HEK293T (cell line): Measurements from ENCODE around the gene KDM8.

Experiments used
- BHLHE40 ChIP-seq: fragments of 450-650 bp; IDR thresholded peaks from 2 replicates; pipeline ENCODE4 v1.6.1; 2016; ENCODE audit warnings: mild to moderate bottlenecking, moderate library complexity, borderline replicate concordance
- CTBP1 ChIP-seq: fragments of 450-650 bp; IDR thresholded peaks from 2 replicates; pipeline ENCODE4 v1.6.1; 2016; ENCODE audit warnings: borderline replicate concordance
- FOXA1 ChIP-seq: fragments of 450-650 bp; IDR thresholded peaks from 2 replicates; pipeline ENCODE4 v1.6.1; 2016; ENCODE audit warnings: mild to moderate bottlenecking
- FOXK2 ChIP-seq: fragments of 450-650 bp; IDR thresholded peaks from 2 replicates; pipeline ENCODE4 v1.6.1; 2016; ENCODE audit warnings: mild to moderate bottlenecking
- FOXM1 ChIP-seq: fragments of 450-650 bp; IDR thresholded peaks from 2 replicates; pipeline ENCODE4 v1.6.1; 2017; ENCODE audit warnings: mild to moderate bottlenecking, borderline replicate concordance
- HDGF ChIP-seq: fragments of 450-650 bp; IDR thresholded peaks from 2 replicates; pipeline ENCODE4 v1.6.1; 2017; ENCODE audit warnings: antibody characterized with exemption, borderline replicate concordance
- SP1 ChIP-seq: fragments of 450-650 bp; IDR thresholded peaks from 2 replicates; pipeline ENCODE4 v1.6.1; 2017
- SUZ12 ChIP-seq: fragments of 450-650 bp; IDR thresholded peaks from 2 replicates; pipeline ENCODE4 v1.6.1; 2016; ENCODE audit warnings: mild to moderate bottlenecking
- TARDBP ChIP-seq: fragments of 450-650 bp; IDR thresholded peaks from 2 replicates; pipeline ENCODE4 v1.6.1; 2016
- ZNF384 ChIP-seq: fragments of 450-650 bp; IDR thresholded peaks from 2 replicates; pipeline ENCODE4 v1.6.1; 2016

GRCh38 chr16:27205423-27206065, 2.2 kb downstream of the KDM8 start:
- TF ChIP-seq HDGF (no peak), BHLHE40 (no peak), FOXM1 (no peak), FOXK2 (no peak), TARDBP (no peak), SUZ12 (no peak), CTBP1 (no peak), FOXA1 (no peak), ZNF384 (no peak), SP1 (no peak)
